T-helper 22 cell (primary cell): Measurements from ENCODE around the gene ZNF764.
"Not testable (repeated sequence)": the region's sequence is repeated elsewhere in the genome, so short reads cannot be mapped to it uniquely, and the experiment has no call there.

Source experiments
- DNase-seq: peaks from one replicate; pipeline ENCODE4 v3.0.0-alpha.2; 2020; ENCODE audit warnings: low read depth

ZNF764 gene

GRCh38 chr16:30548416-30549253 lies 9.5 kb downstream of the ZNF764 start:
- no peak for DNase-seq

- DNase-seq: no peak
Measured at GRCh38 chr16:30546115-30546514, 12.1 kb downstream of the ZNF764 start.

DNA sequence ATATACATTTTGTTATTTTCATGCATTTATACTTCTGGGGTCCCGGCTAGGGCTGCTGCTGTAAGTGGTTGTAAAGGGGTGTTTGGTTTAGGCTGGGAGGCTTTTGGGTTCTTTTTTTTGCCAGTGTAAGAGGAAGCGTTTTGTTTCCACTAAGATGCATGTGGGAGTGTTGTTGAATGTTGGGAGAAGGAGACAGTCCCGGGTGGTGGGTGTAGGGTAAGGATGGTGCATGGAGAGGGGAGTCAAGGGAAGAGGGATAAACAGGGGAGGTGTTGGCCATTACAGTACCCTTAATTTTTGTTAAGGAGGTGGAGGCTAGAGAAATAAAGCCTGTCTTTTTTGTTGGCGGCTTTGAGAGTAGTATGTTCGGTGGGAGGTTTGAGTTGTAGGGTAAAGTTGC lies 15.1 kb downstream of the ZNF764 start:
- no peak for DNase-seq

DNA sequence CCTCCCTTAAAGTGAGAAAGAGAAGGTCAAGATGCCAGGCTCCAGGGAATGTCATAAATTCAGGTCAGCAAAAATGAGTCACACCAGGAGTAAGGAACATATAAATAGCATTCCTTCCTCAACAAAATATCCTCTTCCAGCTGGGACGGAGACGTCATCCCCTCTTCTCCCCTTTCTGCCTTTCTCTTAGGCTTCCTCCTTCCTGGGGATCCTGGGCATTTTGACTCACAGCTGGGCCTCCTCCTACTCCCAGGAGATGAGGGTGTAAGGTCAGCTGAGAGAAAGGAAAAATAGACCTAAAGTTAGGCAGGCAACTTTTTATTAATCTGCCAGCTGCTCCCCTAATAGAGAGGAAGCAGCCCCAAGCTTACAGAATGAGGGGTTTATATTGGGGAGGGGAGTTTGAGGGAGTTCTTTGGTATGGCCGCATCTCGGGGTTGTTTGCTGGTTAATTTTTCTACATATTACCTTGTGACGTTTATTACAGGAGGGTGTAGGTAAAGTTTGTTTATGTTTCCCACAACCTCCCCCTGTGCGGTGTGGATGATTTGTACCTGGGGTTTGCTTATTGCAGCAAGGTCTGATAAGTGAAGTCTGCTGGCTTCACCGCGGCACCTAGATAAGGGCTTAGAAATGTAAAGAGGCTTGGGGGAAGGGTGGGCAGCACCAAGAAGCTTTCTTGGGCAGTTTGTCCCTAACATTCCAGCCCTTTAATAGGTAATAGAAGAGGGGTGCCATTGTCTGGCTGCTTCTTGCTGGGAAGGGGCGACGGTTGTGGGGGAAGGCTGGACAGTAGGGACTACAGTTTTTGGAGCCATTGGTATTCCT lies 16.5 kb downstream of the ZNF764 start:
- no peak for DNase-seq

- not testable (repeated sequence) for DNase-seq
Measured at GRCh38 chr16:30540916-30541464, 17.2 kb downstream of the ZNF764 start.

GRCh38 chr16:30539986-30540526 lies 18.1 kb downstream of the ZNF764 start:
- DNase-seq: not testable (repeated sequence)

DNA sequence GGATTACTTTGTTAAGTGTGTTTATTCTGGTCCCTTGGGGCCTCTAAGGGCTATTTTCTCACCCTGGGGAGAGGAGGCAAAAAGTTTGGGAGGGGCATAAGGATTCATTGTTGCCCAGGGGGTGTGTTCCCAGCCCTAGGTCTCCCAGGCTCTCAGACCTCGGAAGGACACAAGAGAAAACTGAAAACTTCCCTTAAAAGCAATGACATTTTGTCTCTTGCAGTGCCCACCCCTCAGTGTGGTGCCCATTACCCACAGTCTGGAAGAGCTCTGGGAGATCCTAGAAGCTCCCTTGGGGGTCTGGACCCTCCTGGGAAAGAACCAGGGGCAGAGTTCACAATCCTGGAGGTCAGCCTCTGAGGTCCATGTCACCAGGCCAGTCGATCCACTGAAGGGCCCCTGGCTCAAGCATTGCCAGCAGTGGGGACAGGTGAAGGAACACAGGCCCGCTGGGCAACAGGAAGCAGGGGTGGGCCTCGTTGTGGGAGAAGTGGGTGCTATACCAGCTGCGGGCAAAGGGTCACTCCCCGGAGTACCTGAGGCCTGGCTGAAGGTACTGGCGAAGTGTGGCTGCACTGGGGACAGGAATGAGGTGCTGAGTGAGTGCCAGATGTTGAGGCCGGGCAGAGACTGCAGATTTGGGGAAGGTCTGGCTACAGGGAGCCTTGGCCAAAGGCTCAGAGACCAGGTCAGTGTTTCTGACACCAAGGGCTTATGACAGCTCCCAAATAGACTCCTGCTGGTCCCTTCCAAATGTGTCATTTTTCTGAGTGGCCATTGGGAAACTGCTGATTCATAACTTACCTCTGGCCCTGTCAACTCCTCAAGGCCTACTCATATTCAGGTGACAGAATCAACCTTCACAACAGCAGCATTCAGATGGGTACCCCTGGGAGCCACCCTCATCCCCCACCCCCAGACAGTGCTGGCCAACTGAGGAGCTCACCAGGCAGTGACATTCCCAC lies 18.9 kb downstream of the ZNF764 start:
- DNase-seq: no peak

GRCh38 chr16:30536391-30537024 lies 21.7 kb downstream of the ZNF764 start:
- DNase-seq: not testable (repeated sequence)

- peak; percentile 39 for DNase-seq
Measured at GRCh38 chr16:30535777-30536190, 22.4 kb downstream of the ZNF764 start.

- no peak for DNase-seq
Measured at GRCh38 chr16:30535106-30535776, 22.9 kb downstream of the ZNF764 start.

GRCh38 chr16:30534368-30535105 lies 23.6 kb downstream of the ZNF764 start, which contains the start of gene ZNF747:
ZNF747 (minus strand) TSS chr16:30534858; CDS start chr16:30534679, 179 bp downstream.
- peak; percentile 86 for DNase-seq

- DNase-seq: no peak
Measured at GRCh38 chr16:30533748-30534367, 24.3 kb downstream of the ZNF764 start.

- no peak for DNase-seq
Measured at GRCh38 chr16:30533146-30533522, 25.0 kb downstream of the ZNF764 start.

DNA sequence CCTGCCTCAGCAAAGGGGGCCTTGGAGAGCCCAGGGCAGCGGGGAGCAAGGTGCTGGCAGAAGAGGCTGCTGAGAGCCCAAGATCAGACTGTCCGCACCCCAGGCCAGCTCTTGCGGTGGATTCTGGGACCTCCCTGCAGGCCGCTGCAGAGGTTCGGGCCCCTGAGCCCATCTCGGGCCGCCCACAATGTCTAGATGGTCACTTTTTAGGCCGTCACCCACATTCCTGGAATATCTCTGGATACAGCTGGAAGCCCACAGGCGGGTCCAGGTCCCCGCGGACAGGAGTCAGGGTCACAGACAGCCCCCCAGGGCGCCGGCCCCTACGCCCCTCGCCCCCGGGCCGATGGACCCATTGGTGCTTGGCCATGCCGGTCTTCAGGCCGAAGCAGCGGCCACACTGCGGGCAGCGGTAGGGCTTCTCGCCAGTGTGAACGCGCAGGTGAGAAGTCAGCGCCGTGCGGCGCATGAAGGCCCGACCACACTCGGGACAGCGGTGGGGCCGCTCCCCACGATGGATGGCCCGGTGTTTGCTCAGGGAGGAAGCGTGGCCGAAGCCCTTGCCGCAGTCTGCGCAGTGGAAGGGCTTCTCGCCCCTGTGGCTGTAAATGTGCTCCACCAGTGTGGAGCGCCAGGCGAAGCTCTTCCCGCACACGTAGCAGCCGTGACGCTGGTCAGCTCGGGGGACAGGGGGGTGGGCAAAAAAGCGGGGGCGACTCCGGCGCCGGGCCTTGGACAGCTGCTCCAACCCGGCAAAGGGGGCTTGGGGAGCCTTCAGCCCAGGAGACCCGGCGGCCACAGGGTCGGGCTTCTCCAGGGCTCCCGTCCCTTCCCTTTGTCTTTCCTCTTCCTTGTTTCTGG lies 25.7 kb downstream of the ZNF764 start:
- no peak for DNase-seq

DNA sequence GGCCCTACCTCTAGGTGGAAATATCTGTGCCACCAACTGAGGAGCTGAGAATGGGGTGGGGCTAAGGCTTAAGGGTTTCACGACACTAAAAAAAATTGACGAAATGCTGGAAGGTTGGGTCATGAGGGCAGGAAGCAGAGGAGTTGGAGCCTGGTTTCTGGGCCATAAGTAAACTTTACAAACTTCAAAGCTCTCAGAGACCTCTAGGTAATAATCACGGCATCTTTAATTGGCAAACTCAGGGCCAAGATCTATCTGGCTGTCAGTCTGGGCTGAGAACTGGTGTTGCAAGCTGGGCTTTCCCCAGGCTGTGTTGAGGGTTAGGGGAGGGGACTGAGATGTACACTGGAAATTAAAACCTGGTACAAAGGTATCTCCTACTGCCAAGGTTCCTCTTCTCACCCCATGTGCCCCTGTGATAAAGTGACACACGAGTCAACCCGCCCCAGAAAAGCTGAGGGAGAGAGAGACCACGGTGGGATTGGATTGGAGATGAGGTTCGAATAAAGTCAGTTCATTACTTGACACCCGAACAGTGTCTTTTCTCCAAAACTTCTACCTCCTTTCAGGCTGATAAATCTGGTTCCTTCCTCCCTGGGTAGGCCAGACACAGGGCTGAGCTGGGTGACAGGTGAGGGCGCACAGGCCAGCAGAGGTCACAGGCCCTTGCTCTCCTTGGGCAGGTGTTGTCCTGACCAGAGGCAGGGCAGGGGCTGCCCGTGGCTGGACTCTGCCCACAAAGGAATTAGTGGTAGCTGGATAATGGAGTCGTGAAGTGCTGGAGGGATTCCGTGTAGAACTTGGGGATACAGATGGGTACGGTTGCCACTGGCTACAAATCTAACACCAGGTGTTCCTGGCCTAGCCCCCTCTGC lies 27.8 kb downstream of the ZNF764 start:
- no peak for DNase-seq

DNA sequence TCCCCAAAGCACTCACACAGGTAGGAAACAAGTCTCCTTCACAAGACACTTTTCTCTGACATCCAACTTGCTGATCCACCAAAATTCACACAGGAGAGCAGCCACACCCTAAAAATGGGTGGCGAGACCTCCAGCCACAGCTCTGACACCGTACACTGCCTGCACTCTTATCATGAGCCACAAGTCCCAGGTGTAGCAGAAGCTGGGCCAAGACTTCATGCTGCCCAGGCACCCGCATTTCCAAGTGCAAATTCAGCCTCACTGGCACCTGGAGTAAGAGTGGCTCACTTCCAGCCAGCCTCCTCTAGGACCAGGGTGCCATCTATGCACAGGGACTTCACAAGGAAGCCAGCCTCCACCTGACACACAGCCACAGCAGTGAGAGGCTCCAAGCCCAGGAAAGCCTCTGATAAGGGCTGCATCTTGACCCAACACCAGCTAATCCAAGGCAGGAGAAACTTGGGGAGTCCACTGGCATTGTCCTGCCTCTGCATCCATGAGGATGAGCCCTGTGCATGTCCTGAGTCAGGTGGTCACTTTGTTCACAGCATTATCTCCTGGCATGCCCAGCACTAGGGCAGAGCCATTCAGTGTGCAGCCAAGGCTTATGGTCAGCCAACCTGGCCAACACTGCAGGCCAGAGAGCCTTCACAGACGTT lies 29.2 kb downstream of the ZNF764 start:
- no peak for DNase-seq
